A673 (cell line): Measurements from ENCODE around the gene SLC41A3. TPM values are rescaled to one million over a fixed set of nuclear protein-coding genes. Genes with fewer than 3 reads are reported as not detected.

Experiments
- BruUV-seq: library from RNA; stranded (reverse); fragments of 400-500 nt; replicated peaks from 2 replicates; lab custom pipeline; 2021; lab: Mats Ljungman, UMichigan
- CTCF ChIA-PET: fragments of 300-600 bp; sonication (Branson Sonifier 250); formaldehyde crosslinking; loops from one replicate; lab custom pipeline; 2022; ENCODE audit warnings: antibody characterized with exemption; lab: Charles Lee
- POLR2A ChIA-PET: fragments of 300-600 bp; sonication (Branson Sonifier 250); formaldehyde crosslinking; loops from one replicate; lab custom pipeline; 2022; ENCODE audit warnings: antibody characterized with exemption; ENCODE audit not compliant: low non-redundant PET; lab: Charles Lee
- DNase-seq: peaks from one replicate; pipeline ENCODE4 v3.0.0-alpha.2; 2015; ENCODE audit warnings: low spot score
- H3K27ac ChIP-seq: fragments of 200-600 bp; sonication (generic); 2 replicates; pipeline ENCODE4 v1.5.1; 2016; ENCODE audit warnings: mixed run types, low read depth, mild to moderate bottlenecking, mixed read lengths, antibody characterized with exemption, low read length; ENCODE audit not compliant: poor library complexity, severe bottlenecking
- H3K27me3 ChIP-seq: fragments of 200-600 bp; sonication (generic); replicated peaks from 2 replicates; pipeline ENCODE4 v1.6.1; 2017; ENCODE audit warnings: mixed run types, low read depth, mild to moderate bottlenecking, mixed read lengths, antibody characterized with exemption, low read length; ENCODE audit not compliant: insufficient read depth, poor library complexity
- H3K36me3 ChIP-seq: fragments of 200-600 bp; sonication (generic); 2 replicates; pipeline ENCODE4 v1.6.1; 2016; ENCODE audit warnings: mixed run types, mild to moderate bottlenecking, mixed read lengths, antibody characterized with exemption, low read length; ENCODE audit not compliant: insufficient read depth, poor library complexity, severe bottlenecking
- H3K4me1 ChIP-seq: fragments of 200-600 bp; sonication (generic); 2 replicates; pipeline ENCODE4 v1.6.1; 2017; ENCODE audit warnings: mixed run types, mild to moderate bottlenecking, mixed read lengths, antibody characterized with exemption, low read length; ENCODE audit not compliant: insufficient read depth, poor library complexity, severe bottlenecking
- H3K4me3 ChIP-seq: fragments of 200-600 bp; sonication (generic); 2 replicates; pipeline ENCODE4 v1.5.1; 2016; ENCODE audit warnings: low read depth, mixed run types, mild to moderate bottlenecking, mixed read lengths, low read length; ENCODE audit not compliant: poor library complexity, severe bottlenecking
- H3K9me3 ChIP-seq: fragments of 200-600 bp; sonication (generic); 2 replicates; pipeline ENCODE4 v1.6.1; 2016; ENCODE audit warnings: mixed run types, low read depth, mild to moderate bottlenecking, mixed read lengths, antibody characterized with exemption, low read length; ENCODE audit not compliant: poor library complexity, severe bottlenecking
- EZH2 ChIP-seq: fragments of 200-600 bp; sonication (generic); IDR thresholded peaks from 2 replicates; pipeline ENCODE4 v1.6.1; 2017; ENCODE audit warnings: borderline replicate concordance, low read depth, mild to moderate bottlenecking, mixed read lengths, antibody characterized with exemption, low read length; ENCODE audit not compliant: poor library complexity, severe bottlenecking
- intact Hi-C: fragments of 100-400 bp; cut with micrococcal nuclease; formaldehyde crosslinking; loops from one replicate; pipeline ENCODE4 v1.10.0; 2022; ENCODE audit not compliant: unreplicated experiment
- total RNA-seq: library from RNA; stranded (reverse); gene quantifications from 2 replicates; pipeline ENCODE4 v1.2.3, GENCODE V29; 2021
- TF ChIP-seq, protein P1 (sequence below): fragments of 300-800, 200-600 bp; sonication (generic); conservative IDR thresholded peaks from 2 replicates; pipeline ENCODE4 v1.5.1; 2017; ENCODE audit warnings: low read depth, mild to moderate bottlenecking, antibody characterized with exemption, low read length, moderate library complexity, mixed read lengths

The SLC41A3 gene
- total RNA-seq, 1 experiment from 2014 or later: 56.5 TPM

DNA sequence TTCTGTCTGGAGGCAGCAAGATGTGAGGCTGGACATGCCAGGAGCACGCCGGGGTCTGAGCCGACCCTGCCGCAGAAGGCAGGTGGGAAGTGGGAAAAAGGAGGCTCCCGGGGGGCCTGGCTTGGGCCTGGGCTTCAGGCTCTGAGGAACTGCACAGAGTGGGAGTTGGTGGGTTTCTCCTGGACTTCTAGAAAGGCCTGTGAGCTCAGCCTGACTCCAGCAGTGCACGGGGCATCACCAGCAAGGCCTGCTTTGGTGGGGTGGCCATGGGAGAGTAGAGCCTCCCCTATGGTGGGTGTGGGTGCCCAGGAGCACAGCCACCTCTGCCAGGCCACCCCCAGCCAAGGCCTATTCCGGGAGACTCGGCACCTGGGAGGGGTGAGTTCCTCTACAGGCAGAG is 18.1 kb upstream of the SLC41A3 start:
- no peak for DNase-seq
- CTCF ChIA-PET: no interaction called here
- H3K4me3 ChIP-seq: no peak overlapping the region
- H3K4me1 ChIP-seq: no peaks in the 10 kb centered on the region
- TF ChIP-seq, protein P1, sequence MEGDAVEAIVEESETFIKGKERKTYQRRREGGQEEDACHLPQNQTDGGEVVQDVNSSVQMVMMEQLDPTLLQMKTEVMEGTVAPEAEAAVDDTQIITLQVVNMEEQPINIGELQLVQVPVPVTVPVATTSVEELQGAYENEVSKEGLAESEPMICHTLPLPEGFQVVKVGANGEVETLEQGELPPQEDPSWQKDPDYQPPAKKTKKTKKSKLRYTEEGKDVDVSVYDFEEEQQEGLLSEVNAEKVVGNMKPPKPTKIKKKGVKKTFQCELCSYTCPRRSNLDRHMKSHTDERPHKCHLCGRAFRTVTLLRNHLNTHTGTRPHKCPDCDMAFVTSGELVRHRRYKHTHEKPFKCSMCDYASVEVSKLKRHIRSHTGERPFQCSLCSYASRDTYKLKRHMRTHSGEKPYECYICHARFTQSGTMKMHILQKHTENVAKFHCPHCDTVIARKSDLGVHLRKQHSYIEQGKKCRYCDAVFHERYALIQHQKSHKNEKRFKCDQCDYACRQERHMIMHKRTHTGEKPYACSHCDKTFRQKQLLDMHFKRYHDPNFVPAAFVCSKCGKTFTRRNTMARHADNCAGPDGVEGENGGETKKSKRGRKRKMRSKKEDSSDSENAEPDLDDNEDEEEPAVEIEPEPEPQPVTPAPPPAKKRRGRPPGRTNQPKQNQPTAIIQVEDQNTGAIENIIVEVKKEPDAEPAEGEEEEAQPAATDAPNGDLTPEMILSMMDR: no peak
- no peak for TF ChIP-seq EZH2
- H3K9me3 ChIP-seq: no peaks in the 10 kb centered on the region
- intact Hi-C loops: no loop called here
- H3K27ac ChIP-seq: no peak overlapping the region
- H3K27me3 ChIP-seq: no peaks in the 10 kb centered on the region
- no TSS peak for BruUV-seq
- POLR2A ChIA-PET: no interaction called here
- no peaks in the 10 kb centered on the region for H3K36me3 ChIP-seq

DNA sequence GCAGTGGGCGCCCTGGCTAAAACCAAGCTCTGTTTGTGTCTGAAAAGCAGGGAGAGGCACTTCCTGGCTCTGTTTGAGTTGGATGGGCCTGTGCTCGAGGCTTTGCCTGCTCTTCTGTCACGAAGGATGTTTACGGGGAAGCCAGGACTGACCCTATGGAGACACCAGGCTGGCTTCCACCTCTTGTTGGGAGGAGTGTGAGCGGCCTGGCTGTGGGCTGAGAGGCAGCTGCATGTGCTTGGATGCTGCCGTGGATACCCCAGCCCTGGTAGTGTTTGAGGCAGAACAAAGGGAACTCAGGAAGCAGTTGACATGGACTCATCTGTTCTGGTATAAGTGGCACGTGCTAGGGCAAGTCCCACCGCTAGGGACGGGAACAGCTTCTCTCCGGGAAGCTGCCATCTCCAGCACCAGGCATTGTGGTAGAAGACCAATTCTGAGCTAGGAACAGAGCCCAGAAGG is 17.6 kb upstream of the SLC41A3 start:
- no peak overlapping the region for H3K27ac ChIP-seq
- DNase-seq: no peak
- H3K4me1 ChIP-seq: no peaks in the 10 kb centered on the region
- TF ChIP-seq, protein P1: no peak
- no peak for TF ChIP-seq EZH2
- intact Hi-C loops: no loop called here
- no peaks in the 10 kb centered on the region for H3K27me3 ChIP-seq
- H3K9me3 ChIP-seq: no peaks in the 10 kb centered on the region
- ChIA-PET CTCF (no interaction called here), POLR2A (no interaction called here)
- H3K4me3 ChIP-seq: no peak overlapping the region
- no TSS peak for BruUV-seq
- no peaks in the 10 kb centered on the region for H3K36me3 ChIP-seq

DNA sequence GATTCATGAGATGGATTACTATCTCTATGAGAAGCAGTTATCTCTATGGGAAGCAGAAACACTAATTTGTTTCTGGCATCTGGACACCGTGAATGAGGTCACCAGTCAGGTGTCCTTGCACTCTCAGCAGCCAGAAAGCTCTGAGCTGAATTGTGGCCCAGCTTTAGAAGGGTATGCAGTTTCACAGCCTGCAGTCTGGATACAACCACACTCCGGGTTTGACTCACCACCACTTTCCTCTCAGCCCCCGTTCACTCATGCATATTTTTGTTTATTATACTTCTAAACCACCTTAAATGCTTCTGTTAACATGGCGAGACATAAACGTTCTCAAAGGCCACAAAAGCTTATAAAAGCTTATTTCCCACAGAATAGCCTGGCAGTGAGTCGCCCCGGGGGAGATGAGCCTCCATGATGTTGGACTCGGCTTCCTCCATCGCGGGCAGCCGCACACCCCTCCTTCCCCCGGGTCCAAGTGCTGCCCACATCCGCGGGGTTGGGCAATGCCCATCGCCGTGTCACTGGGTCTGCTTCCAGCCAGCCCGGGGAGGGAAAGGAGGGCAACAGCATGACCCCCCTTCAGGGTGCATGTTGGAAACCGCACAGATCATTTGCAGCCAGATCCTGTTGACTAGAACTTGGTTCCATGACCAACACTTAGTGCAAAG is 16.8 kb upstream of the SLC41A3 start:
- Histone ChIP-seq H3K4me1 (no peaks in the 10 kb centered on the region), H3K36me3 (no peaks in the 10 kb centered on the region), H3K27ac (no peak overlapping the region), H3K27me3 (no peaks in the 10 kb centered on the region), H3K4me3 (no peak overlapping the region), H3K9me3 (no peaks in the 10 kb centered on the region)
- POLR2A ChIA-PET: no interaction called here
- no TSS peak for BruUV-seq
- intact Hi-C loops: no loop called here
- CTCF ChIA-PET: no interaction called here
- no peak for DNase-seq
- TF ChIP-seq EZH2: no peak
- TF ChIP-seq, protein P1: no peak
